ENCODE results near the gene MPPED2. TPM values are rescaled to one million over a fixed set of nuclear protein-coding genes. Genes with fewer than 3 reads are reported as not detected.

Gene MPPED2
- total RNA-seq, 1 donor from 2014 or later: 50.2 TPM

DNA sequence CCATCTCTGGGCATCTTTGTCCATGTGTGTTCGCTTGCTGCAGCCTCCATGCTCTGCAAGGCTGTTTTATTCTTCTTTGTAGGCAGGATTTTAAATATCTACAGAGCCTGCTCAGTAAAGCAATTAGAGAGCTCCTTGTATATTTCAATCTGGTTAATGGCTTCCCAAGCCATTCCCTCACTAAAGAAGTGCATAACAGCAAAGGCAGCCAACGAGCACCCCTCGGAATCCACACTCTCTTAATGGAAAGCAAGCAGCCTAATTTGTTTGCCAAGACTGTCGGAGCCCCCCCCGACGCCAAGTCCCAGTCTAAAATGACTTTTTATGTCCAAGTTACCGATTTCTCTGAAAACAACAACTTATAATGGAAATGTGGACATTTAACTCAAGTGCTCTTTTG is 139.6 kb downstream of the MPPED2 start:
- DNase-seq (ENCODE audit: low spot score): no peak
- no peak overlapping the region for H3K4me3 Mint-ChIP-seq (ENCODE audit: unreplicated experiment)
- TF ChIP-seq, protein P1, sequence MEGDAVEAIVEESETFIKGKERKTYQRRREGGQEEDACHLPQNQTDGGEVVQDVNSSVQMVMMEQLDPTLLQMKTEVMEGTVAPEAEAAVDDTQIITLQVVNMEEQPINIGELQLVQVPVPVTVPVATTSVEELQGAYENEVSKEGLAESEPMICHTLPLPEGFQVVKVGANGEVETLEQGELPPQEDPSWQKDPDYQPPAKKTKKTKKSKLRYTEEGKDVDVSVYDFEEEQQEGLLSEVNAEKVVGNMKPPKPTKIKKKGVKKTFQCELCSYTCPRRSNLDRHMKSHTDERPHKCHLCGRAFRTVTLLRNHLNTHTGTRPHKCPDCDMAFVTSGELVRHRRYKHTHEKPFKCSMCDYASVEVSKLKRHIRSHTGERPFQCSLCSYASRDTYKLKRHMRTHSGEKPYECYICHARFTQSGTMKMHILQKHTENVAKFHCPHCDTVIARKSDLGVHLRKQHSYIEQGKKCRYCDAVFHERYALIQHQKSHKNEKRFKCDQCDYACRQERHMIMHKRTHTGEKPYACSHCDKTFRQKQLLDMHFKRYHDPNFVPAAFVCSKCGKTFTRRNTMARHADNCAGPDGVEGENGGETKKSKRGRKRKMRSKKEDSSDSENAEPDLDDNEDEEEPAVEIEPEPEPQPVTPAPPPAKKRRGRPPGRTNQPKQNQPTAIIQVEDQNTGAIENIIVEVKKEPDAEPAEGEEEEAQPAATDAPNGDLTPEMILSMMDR (IDR thresholded peaks at IDR 0.05; ENCODE audit: unreplicated experiment): no peak
- H3K27me3 Mint-ChIP-seq (ENCODE audit: unreplicated experiment): no peaks in the 10 kb centered on the region
- H3K9me3 Mint-ChIP-seq (ENCODE audit: unreplicated experiment): no peaks in the 10 kb centered on the region
- H3K4me1 Mint-ChIP-seq (ENCODE audit: unreplicated experiment): peaks cover 14% of the 10 kb centered on the region
- H3K36me3 Mint-ChIP-seq (ENCODE audit: low read depth, unreplicated experiment): peaks cover 6% of the 10 kb centered on the region
- H3K27ac Mint-ChIP-seq (ENCODE audit: unreplicated experiment): no peak overlapping the region

DNA sequence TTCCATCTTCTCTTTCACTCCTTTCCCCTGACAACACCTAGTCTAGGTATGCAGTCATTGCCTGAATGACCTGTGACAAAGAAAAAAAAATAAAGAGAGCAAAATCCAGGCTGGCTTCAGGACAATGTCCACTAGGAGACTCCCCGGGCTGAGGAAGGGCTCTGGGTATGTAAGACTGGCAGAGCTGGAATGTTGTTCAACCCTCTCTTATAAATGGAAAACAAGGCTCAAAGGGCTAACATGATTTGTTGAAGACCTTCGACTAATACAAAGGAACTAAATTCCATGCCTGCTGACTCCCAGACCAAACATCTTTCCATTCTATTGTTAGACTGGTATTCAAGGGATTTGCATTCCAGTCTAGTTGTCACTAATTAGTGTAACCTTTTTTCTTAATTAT is 141.1 kb downstream of the MPPED2 start:
- Mint-ChIP-seq H3K36me3 (ENCODE audit: low read depth, unreplicated experiment) (peaks cover 6% of the 10 kb centered on the region), H3K9me3 (ENCODE audit: unreplicated experiment) (no peaks in the 10 kb centered on the region), H3K27ac (ENCODE audit: unreplicated experiment) (no peak overlapping the region), H3K27me3 (ENCODE audit: unreplicated experiment) (no peaks in the 10 kb centered on the region), H3K4me1 (ENCODE audit: unreplicated experiment) (peaks cover 10% of the 10 kb centered on the region), H3K4me3 (ENCODE audit: unreplicated experiment) (no peak overlapping the region)
- DNase-seq (ENCODE audit: low spot score): no peak
- TF ChIP-seq, protein P1 (IDR thresholded peaks at IDR 0.05; ENCODE audit: unreplicated experiment): no peak

DNA sequence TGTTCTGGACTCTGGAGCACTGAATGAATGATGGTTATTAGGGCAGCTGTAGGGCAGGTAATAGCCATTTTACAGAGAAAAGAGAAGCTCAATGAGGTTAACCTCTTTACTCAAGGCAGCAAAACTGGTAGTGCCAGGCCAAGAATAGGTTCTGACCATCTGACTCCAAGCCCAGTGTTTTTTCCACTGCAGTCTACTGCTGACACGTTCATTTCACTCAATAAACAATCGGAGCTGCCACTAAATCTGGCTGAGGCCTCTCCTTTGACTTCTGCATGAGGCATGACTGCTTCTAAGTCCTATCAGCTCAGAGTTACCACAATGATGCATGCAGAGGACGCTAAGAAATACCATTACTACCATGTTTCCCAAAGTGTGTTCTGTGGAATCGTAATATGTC is 145.6 kb downstream of the MPPED2 start:
- TF ChIP-seq, protein P1 (IDR thresholded peaks at IDR 0.05; ENCODE audit: unreplicated experiment): no peak
- Mint-ChIP-seq H3K9me3 (ENCODE audit: unreplicated experiment) (no peaks in the 10 kb centered on the region), H3K4me3 (ENCODE audit: unreplicated experiment) (no peak overlapping the region), H3K4me1 (ENCODE audit: unreplicated experiment) (peaks cover 6% of the 10 kb centered on the region), H3K36me3 (ENCODE audit: low read depth, unreplicated experiment) (no peaks in the 10 kb centered on the region), H3K27me3 (ENCODE audit: unreplicated experiment) (peaks cover 4% of the 10 kb centered on the region), H3K27ac (ENCODE audit: unreplicated experiment) (no peak overlapping the region)
- no peak for DNase-seq (ENCODE audit: low spot score)

DNA sequence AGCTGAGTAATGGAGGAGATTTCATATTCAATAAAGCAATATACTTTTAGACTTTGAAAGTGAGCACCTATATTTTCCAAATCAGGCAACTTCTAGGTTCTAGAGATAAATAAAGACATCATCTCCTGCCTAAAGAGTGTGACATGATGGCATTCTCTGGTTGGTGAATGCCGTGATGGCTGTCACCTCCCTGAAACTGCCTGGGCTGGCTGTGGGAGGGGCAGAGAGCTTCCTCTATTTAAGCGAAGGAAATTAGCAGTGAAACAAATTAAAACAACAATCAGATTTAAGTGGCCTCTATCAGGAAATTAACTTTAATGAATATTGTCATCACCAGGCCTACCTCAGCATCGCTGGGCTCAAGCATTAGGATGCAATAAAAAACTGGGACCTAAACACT is 149.4 kb downstream of the MPPED2 start:
- no peak for DNase-seq (ENCODE audit: low spot score)
- H3K4me3 Mint-ChIP-seq (ENCODE audit: unreplicated experiment): no peak overlapping the region
- peaks cover 4% of the 10 kb centered on the region for H3K27me3 Mint-ChIP-seq (ENCODE audit: unreplicated experiment)
- no peaks in the 10 kb centered on the region for H3K36me3 Mint-ChIP-seq (ENCODE audit: low read depth, unreplicated experiment)
- TF ChIP-seq, protein P1 (IDR thresholded peaks at IDR 0.05; ENCODE audit: unreplicated experiment): no peak
- no peak overlapping the region for H3K27ac Mint-ChIP-seq (ENCODE audit: unreplicated experiment)
- no peaks in the 10 kb centered on the region for H3K9me3 Mint-ChIP-seq (ENCODE audit: unreplicated experiment)
- H3K4me1 Mint-ChIP-seq (ENCODE audit: unreplicated experiment): peaks cover 4% of the 10 kb centered on the region

DNA sequence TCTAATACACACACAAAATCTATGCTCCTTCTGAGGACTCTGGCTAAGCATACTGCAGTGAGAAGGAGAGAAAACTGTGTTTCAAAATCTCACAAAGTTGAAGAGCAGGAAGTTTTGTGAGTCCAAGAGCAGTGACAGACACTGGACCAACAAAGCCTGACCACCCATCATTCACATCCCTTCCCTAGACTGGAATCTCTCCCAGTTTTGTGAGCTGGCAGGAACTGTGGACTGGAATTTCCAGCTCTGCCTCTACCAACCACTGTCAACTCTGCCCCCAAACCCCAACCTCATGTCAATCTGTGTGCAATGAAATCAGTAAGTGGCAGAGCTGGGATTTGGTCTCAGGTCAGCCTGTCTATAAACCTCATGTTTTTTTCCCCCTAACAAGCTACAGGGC is 150.7 kb downstream of the MPPED2 start:
- peaks cover 4% of the 10 kb centered on the region for H3K27me3 Mint-ChIP-seq (ENCODE audit: unreplicated experiment)
- no peaks in the 10 kb centered on the region for H3K9me3 Mint-ChIP-seq (ENCODE audit: unreplicated experiment)
- H3K4me1 Mint-ChIP-seq (ENCODE audit: unreplicated experiment): peaks cover 6% of the 10 kb centered on the region
- no peaks in the 10 kb centered on the region for H3K36me3 Mint-ChIP-seq (ENCODE audit: low read depth, unreplicated experiment)
- TF ChIP-seq, protein P1 (IDR thresholded peaks at IDR 0.05; ENCODE audit: unreplicated experiment): no peak
- H3K27ac Mint-ChIP-seq (ENCODE audit: unreplicated experiment): no peak overlapping the region
- DNase-seq (ENCODE audit: low spot score): no peak
- no peak overlapping the region for H3K4me3 Mint-ChIP-seq (ENCODE audit: unreplicated experiment)

All from endothelial cell (in vitro differentiated cells).